Esophagus muscularis mucosa (tissue), 4 donors: ENCODE data around the gene PRR20D. TPM values are rescaled to one million over a fixed set of nuclear protein-coding genes. Genes with fewer than 3 reads are reported as not detected.

ENCODE experiments used
- DNase-seq: peaks from one replicate; pipeline ENCODE4 v3.0.0-alpha.2; 2017; ENCODE audit errors: extremely low spot score
- H3K27ac ChIP-seq, 4 donors: fragments of 200-600 bp; sonication (generic); replicated peaks in 1 of 4; 1 replicate in 3 of 4; 2 replicates in 1 of 4; pipeline ENCODE4 v1.5.1; 2016 to 2019; ENCODE audit warnings: mild to moderate bottlenecking in 1 of 4
- H3K27me3 ChIP-seq, 4 donors: fragments of 200-600 bp; sonication (generic); one replicate each; pipeline versions ENCODE4 v1.5.1 to v1.6.0; 2016 to 2019
- H3K36me3 ChIP-seq, 4 donors: fragments of 200-600 bp; sonication (generic); one replicate each; pipeline ENCODE4 v1.5.1; 2016 to 2019
- H3K4me1 ChIP-seq, 4 donors: fragments of 200-600 bp; sonication (generic); one replicate each; pipeline ENCODE4 v1.5.1; 2016 to 2019
- H3K4me3 ChIP-seq, 4 donors: fragments of 200-600 bp; sonication (generic); 1 replicate in 2 of 4; 2 replicates in 2 of 4; pipeline ENCODE4 v1.5.1; 2016 to 2019; ENCODE audit warnings: mild to moderate bottlenecking in 4 of 4, moderate library complexity in 1 of 4
- H3K9me3 ChIP-seq, 4 donors: fragments of 200-600 bp; sonication (generic); 1 replicate in 3 of 4; 2 replicates in 1 of 4; pipeline ENCODE4 v1.5.1; 2016 to 2019
- CTCF ChIP-seq, 3 experiments: fragments of 200-600 bp in 2 of 3; fragments of 450-650 bp in 1 of 3; sonication (generic) in 2 of 3; IDR thresholded peaks; one replicate each; pipeline ENCODE4 v1.5.1; 2017 to 2019; ENCODE audit warnings: antibody characterized with exemption in 3 of 3, mild to moderate bottlenecking in 2 of 3, moderate library complexity in 1 of 3
- EP300 ChIP-seq: sonication (generic); formaldehyde crosslinking; IDR thresholded peaks from one replicate; pipeline ENCODE4 v1.6.1; 2017; ENCODE audit warnings: antibody characterized with exemption
- POLR2A ChIP-seq: fragments of 450-650 bp; IDR thresholded peaks from one replicate; pipeline ENCODE4 v1.6.1; 2017; ENCODE audit warnings: antibody characterized with exemption, moderate library complexity, mild to moderate bottlenecking, low read depth
- POLR2AphosphoS5 ChIP-seq, 2 donors: sonication (generic); formaldehyde crosslinking; IDR thresholded peaks; one replicate each; pipeline ENCODE4 v1.6.1; 2017; ENCODE audit warnings: antibody characterized with exemption in 2 of 2
- WGBS: methylation state at CpG from one replicate; pipeline ENCODE4 v1.1.5; 2018; 5-methylcytosine and 5-hydroxymethylcytosine counted together
- intact Hi-C: fragments of 100-400 bp; cut with DNase I; formaldehyde crosslinking; loops from one replicate; pipeline ENCODE4 v1.15.1; 2023
- small RNA-seq, 3 donors: library from RNA; depleted of rRNA; stranded (forward); fragments of <200 nt; gene quantifications; one replicate each; pipeline ENCODE3, GENCODE V24; 2016
- total RNA-seq, 4 donors: library from RNA; depleted of rRNA; stranded (reverse); fragments of >200 nt; gene quantifications; one replicate each; pipeline versions ENCODE4 v1.1.0 to v1.2.1, GENCODE V29; 2016

The PRR20D gene
- total RNA-seq, 4 donors from 2014 or later, result not detected

- Histone ChIP-seq H3K36me3 (no peaks in the 10 kb centered on the region), H3K4me3 (no peak overlapping the region), H3K27ac (no peak overlapping the region), H3K4me1 (no peaks in the 10 kb centered on the region), H3K9me3 (no peaks in the 10 kb centered on the region), H3K27me3 (no peaks in the 10 kb centered on the region)
- DNase-seq, result no peak
- TF ChIP-seq EP300 (no peak), CTCF (IDR thresholded peaks at IDR 0.05) (no peak), POLR2A (no peak), POLR2AphosphoS5 (IDR thresholded peaks at IDR 0.05) (no peak)
- WGBS, result 83% methylated on average over 1 of the region's 1 CpG
- intact Hi-C loops, result no loop called here
Observed at GRCh38 chr13:57212989-57213388, 52.6 kb downstream of the PRR20D start.

Small RNAs within 50 kb of the gene (small RNA-seq; reads per million reads assigned to genes)
- gene PRR20FP, result 0 reads per million in 3 donors

Other genes starting within 250 kb of the PRR20D start
- gene PRR20A, start 19.7 kb upstream of the PRR20D start, total RNA-seq, result not detected
- not detected for gene PRR20B, start 13.1 kb upstream of the PRR20D start, total RNA-seq
- gene PRR20C, start 6.6 kb upstream of the PRR20D start, total RNA-seq, result not detected
- not detected for gene PRR20E, start 6.6 kb downstream of the PRR20D start, total RNA-seq